ENCODE measurements around the gene ADGRL3. TPM values are rescaled to one million over a fixed set of nuclear protein-coding genes. Genes with fewer than 3 reads are reported as not detected.
"Not testable (repeated sequence)": the region's sequence is repeated elsewhere in the genome, so short reads cannot be mapped to it uniquely, and the experiment has no call there.

Gene ADGRL3
- polyA plus RNA-seq, 3 donors, result 0.10 to 0.90 (median 0.65) TPM

GRCh38 chr4:61312526-61312925 lies 112.4 kb downstream of the ADGRL3 start:
- WGBS, 3 donors, result 81 to 89% (median 85%) methylated on average over 1 of the region's 1 CpG
- H3K27ac ChIP-seq (ENCODE audit: low read depth, low read length), result no peak overlapping the region

GRCh38 chr4:61318431-61318830 lies 118.3 kb downstream of the ADGRL3 start:
- 91 to 94% (median 91%) methylated on average over 1 of the region's 1 CpG for WGBS, 3 donors
- H3K27ac ChIP-seq (ENCODE audit: low read depth, low read length), result no peak overlapping the region

GRCh38 chr4:61319156-61319555 lies 119.0 kb downstream of the ADGRL3 start:
- no peak overlapping the region for H3K27ac ChIP-seq (ENCODE audit: low read depth, low read length)

GRCh38 chr4:61320154-61320553 lies 120.0 kb downstream of the ADGRL3 start:
- 58 to 84% (median 78%) methylated on average over 1 of the region's 1 CpG for WGBS, 3 donors
- H3K27ac ChIP-seq (ENCODE audit: low read depth, low read length), result no peak overlapping the region

GRCh38 chr4:61320631-61321030 lies 120.5 kb downstream of the ADGRL3 start:
- whole genome bisulfite sequencing, 3 donors, result 50 to 70% (median 67%) methylated on average over 1 of the region's 1 CpG
- H3K27ac ChIP-seq (ENCODE audit: low read depth, low read length), result no peak overlapping the region

GRCh38 chr4:61332693-61333092 lies 132.6 kb downstream of the ADGRL3 start:
- 61 to 70% (median 65%) methylated on average over 4 of the region's 4 CpGs for WGBS, 3 donors
- H3K27ac ChIP-seq (ENCODE audit: low read depth, low read length), result no peak overlapping the region

- no peak overlapping the region for H3K27ac ChIP-seq (ENCODE audit: low read depth, low read length)
- 21 to 73% (median 72%) methylated on average over 1 of the region's 1 CpG for WGBS, 3 donors
Observed at GRCh38 chr4:61333490-61333889, 133.4 kb downstream of the ADGRL3 start.

- H3K27ac ChIP-seq (ENCODE audit: low read depth, low read length), result no peak overlapping the region
- 69 to 80% (median 70%) methylated on average over 3 of the region's 3 CpGs for WGBS, 3 donors
Observed at GRCh38 chr4:61335241-61335763, 135.2 kb downstream of the ADGRL3 start.

- WGBS, 3 donors, result 40 to 79% (median 76%) methylated on average over 5 of the region's 5 CpGs
- no peak overlapping the region for H3K27ac ChIP-seq (ENCODE audit: low read depth, low read length)
Observed at GRCh38 chr4:61336488-61336887, 136.4 kb downstream of the ADGRL3 start.

GRCh38 chr4:61336916-61337315 lies 136.8 kb downstream of the ADGRL3 start:
- H3K27ac ChIP-seq (ENCODE audit: low read depth, low read length), result no peak overlapping the region
- 34 to 98% (median 87%) methylated on average over 1 of the region's 1 CpG for WGBS, 3 donors

GRCh38 chr4:61342061-61342460 lies 141.9 kb downstream of the ADGRL3 start:
- H3K27ac ChIP-seq (ENCODE audit: low read depth, low read length), result no peak overlapping the region
- 51 to 74% (median 66%) methylated on average over 3 of the region's 3 CpGs for WGBS, 3 donors

GRCh38 chr4:61350932-61351331 lies 150.8 kb downstream of the ADGRL3 start:
- H3K27ac ChIP-seq (ENCODE audit: low read depth, low read length), result no peak overlapping the region

GRCh38 chr4:61356696-61357095 lies 156.6 kb downstream of the ADGRL3 start:
- 42 to 76% (median 70%) methylated on average over 1 of the region's 1 CpG for WGBS, 3 donors
- no peak overlapping the region for H3K27ac ChIP-seq (ENCODE audit: low read depth, low read length)

GRCh38 chr4:61359301-61359700 lies 159.2 kb downstream of the ADGRL3 start:
- no peak overlapping the region for H3K27ac ChIP-seq (ENCODE audit: low read depth, low read length)
- WGBS, 3 donors, result 52 to 70% (median 55%) methylated on average over 3 of the region's 3 CpGs

- not testable (repeated sequence) for H3K27ac ChIP-seq (ENCODE audit: low read depth, low read length)
- WGBS, 3 donors, result 91 to 93% (median 92%) methylated on average over 25 to 26 of the region's 26 CpGs
Observed at GRCh38 chr4:61372817-61373216, 172.7 kb downstream of the ADGRL3 start.

- 63 to 68% (median 65%) methylated on average over 1 of the region's 1 CpG for WGBS, 3 donors
- H3K27ac ChIP-seq (ENCODE audit: low read depth, low read length), result no peak overlapping the region
Observed at GRCh38 chr4:61373901-61374440, 173.8 kb downstream of the ADGRL3 start.

- WGBS, 3 donors, result 37 to 50% (median 42%) methylated on average over 1 of the region's 1 CpG
- H3K27ac ChIP-seq (ENCODE audit: low read depth, low read length), result no peak overlapping the region
Observed at GRCh38 chr4:61374447-61374891, 174.3 kb downstream of the ADGRL3 start.

- H3K27ac ChIP-seq (ENCODE audit: low read depth, low read length), result no peak overlapping the region
- 52 to 66% (median 58%) methylated on average over 2 of the region's 2 CpGs for WGBS, 3 donors
Observed at GRCh38 chr4:61375301-61375700, 175.2 kb downstream of the ADGRL3 start.

- no peak overlapping the region for H3K27ac ChIP-seq (ENCODE audit: low read depth, low read length)
- WGBS, 3 donors, result 42 to 67% (median 46%) methylated on average over 3 of the region's 3 CpGs
Observed at GRCh38 chr4:61376301-61376700, 176.2 kb downstream of the ADGRL3 start.

GRCh38 chr4:61379406-61379805 lies 179.3 kb downstream of the ADGRL3 start:
- no peak overlapping the region for H3K27ac ChIP-seq (ENCODE audit: low read depth, low read length)
- 46 to 77% (median 67%) methylated on average over 1 of the region's 1 CpG for WGBS, 3 donors

- no peak overlapping the region for H3K27ac ChIP-seq (ENCODE audit: low read depth, low read length)
- 69 to 71% (median 69%) methylated on average over 2 of the region's 2 CpGs for WGBS, 3 donors
Observed at GRCh38 chr4:61380865-61381264, 180.7 kb downstream of the ADGRL3 start.

Data from adipose tissue (tissue), 3 donors.